BE2C (cell line): ENCODE results near the gene PKIG.

Experiments
- DNase-seq: peaks from one replicate; pipeline ENCODE4 v3.0.0-alpha.2; 2020
- H3K27me3 ChIP-seq: fragments of 250-450 bp; sonication (Bioruptor Pico); 2 replicates; pipeline ENCODE4 v1.5.1; 2020; ENCODE audit warnings: mild to moderate bottlenecking
- H3K36me3 ChIP-seq: fragments of 250-450 bp; sonication (Bioruptor Pico); 2 replicates; pipeline ENCODE4 v1.5.1; 2020; ENCODE audit warnings: mild to moderate bottlenecking
- H3K4me1 ChIP-seq: fragments of 250-450 bp; sonication (Bioruptor Pico); 2 replicates; pipeline ENCODE4 v1.5.1; 2020
- H3K4me3 ChIP-seq: 2 replicates; pipeline ENCODE4 v1.5.1; 2011; ENCODE audit warnings: low read depth, low read length
- H3K9me3 ChIP-seq: fragments of 250-450 bp; sonication (Bioruptor Pico); 2 replicates; pipeline ENCODE4 v1.5.1; 2020
- TF ChIP-seq, protein P1 (sequence below): IDR thresholded peaks from 2 replicates; pipeline ENCODE4 v1.5.1; 2012; ENCODE audit warnings: mild to moderate bottlenecking, low read depth, low read length

PKIG gene

DNA sequence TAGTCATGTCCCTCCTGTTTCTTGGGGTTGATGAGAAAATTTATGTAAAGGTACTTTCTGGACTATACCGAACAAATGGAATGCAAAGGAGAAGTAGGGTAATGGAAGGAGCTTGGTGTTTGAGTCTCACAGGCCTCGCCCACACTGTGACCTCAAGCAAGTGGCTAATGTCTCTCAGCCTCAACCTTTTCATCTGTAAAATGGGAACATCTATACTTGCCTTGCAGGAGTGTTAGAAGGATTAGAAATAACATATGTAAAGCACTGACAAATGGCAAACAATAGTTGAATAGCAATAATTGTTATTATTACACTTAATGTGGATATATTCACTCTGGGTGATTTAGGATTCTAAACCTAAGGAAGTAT, 8.9 kb upstream of the PKIG start:
- H3K4me3 ChIP-seq, result no peak overlapping the region
- H3K36me3 ChIP-seq, result no peaks in the 10 kb centered on the region
- H3K9me3 ChIP-seq, result no peaks in the 10 kb centered on the region
- DNase-seq, result no peak
- H3K27me3 ChIP-seq, result no peaks in the 10 kb centered on the region
- TF ChIP-seq, protein P1, sequence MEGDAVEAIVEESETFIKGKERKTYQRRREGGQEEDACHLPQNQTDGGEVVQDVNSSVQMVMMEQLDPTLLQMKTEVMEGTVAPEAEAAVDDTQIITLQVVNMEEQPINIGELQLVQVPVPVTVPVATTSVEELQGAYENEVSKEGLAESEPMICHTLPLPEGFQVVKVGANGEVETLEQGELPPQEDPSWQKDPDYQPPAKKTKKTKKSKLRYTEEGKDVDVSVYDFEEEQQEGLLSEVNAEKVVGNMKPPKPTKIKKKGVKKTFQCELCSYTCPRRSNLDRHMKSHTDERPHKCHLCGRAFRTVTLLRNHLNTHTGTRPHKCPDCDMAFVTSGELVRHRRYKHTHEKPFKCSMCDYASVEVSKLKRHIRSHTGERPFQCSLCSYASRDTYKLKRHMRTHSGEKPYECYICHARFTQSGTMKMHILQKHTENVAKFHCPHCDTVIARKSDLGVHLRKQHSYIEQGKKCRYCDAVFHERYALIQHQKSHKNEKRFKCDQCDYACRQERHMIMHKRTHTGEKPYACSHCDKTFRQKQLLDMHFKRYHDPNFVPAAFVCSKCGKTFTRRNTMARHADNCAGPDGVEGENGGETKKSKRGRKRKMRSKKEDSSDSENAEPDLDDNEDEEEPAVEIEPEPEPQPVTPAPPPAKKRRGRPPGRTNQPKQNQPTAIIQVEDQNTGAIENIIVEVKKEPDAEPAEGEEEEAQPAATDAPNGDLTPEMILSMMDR, result no peak
- no peaks in the 10 kb centered on the region for H3K4me1 ChIP-seq

DNA sequence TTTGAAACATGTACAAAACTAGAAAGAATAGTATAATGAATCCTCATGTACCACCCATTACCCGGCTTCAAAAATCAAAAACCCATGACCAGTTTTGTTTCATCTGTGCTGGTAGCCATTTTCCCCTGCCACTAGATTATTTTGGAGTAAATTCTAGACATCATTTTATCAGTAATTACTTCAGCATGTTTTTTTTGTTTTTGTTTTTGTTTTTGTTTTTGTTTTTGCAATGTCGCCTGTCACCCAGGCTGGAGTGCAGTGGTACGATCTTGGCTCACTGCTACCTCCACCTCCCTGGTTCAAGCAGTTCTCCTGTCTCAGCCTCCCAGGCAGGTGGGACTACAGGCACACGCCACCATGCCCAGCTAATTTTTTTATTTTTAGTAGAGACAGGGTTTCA, 8.0 kb upstream of the PKIG start:
- DNase-seq, result no peak
- Histone ChIP-seq H3K4me3 (no peak overlapping the region), H3K4me1 (no peaks in the 10 kb centered on the region), H3K36me3 (no peaks in the 10 kb centered on the region), H3K27me3 (no peaks in the 10 kb centered on the region), H3K9me3 (no peaks in the 10 kb centered on the region)
- TF ChIP-seq, protein P1, result no peak

DNA sequence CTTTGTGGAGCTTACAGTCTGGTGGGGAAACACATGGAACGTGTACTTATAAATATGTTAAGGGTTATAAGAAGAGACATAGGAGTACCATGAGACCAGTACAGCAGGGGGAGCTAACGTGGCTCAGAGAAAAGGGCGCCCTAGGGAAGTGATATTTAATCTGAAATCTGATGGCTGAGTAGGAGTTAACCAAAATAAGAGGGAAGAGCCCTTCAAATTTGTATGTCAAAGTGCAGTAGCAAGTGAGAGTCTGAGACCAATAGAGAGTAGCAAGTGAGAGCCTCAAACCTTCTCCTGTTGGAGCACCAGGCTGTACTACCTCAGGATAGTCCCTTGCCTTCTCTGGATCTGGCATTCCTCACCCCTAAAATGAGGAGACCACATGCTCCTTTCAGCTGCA, 6.1 kb upstream of the PKIG start:
- Histone ChIP-seq H3K4me3 (no peak overlapping the region), H3K36me3 (no peaks in the 10 kb centered on the region), H3K9me3 (no peaks in the 10 kb centered on the region), H3K4me1 (no peaks in the 10 kb centered on the region), H3K27me3 (no peaks in the 10 kb centered on the region)
- DNase-seq, result no peak
- TF ChIP-seq, protein P1, result peak; percentile 18; the same call in 1 of the 2 replicates

DNA sequence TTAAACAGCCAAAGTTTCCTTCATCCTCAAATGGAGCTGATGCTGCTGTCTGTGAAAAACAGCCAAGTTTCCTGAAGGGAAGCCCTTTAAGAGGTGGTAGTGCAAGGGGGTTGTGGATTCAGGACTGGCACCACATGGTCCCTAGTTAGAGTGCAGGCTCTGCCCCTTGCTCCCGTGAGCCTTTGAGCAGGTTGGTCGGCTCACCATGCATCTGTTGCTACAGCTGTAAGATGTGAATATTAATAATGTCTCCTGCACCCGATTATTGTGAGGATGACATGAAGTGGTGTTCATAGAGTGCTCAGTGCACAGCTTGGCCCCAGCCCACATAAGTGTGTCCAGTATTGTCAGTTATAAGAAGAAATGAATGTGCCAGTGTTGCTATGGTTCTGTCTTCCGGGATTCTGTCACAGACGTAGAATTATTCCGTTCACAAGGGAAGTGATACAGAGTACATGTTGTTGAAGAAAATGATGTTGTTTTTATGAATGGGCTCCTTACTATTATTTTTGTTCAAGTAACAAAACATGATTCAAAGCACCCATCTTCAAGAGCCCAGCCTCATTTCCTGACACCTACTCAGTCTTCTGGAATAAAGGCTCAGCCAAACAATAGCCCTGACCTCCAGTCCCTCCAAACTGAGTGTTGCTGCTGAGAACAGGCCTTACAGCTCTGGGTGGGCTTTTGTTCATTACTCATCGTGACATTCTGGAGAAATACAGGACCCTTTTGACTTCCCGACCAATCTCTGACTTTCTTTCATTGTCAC, 2.9 kb upstream of the PKIG start:
- no peaks in the 10 kb centered on the region for H3K36me3 ChIP-seq
- TF ChIP-seq, protein P1, result no peak
- H3K27me3 ChIP-seq, result no peaks in the 10 kb centered on the region
- DNase-seq, result no peak
- H3K9me3 ChIP-seq, result no peaks in the 10 kb centered on the region
- no peak overlapping the region for H3K4me3 ChIP-seq
- H3K4me1 ChIP-seq, result no peaks in the 10 kb centered on the region; the same call in 1 of the 2 replicates

DNA sequence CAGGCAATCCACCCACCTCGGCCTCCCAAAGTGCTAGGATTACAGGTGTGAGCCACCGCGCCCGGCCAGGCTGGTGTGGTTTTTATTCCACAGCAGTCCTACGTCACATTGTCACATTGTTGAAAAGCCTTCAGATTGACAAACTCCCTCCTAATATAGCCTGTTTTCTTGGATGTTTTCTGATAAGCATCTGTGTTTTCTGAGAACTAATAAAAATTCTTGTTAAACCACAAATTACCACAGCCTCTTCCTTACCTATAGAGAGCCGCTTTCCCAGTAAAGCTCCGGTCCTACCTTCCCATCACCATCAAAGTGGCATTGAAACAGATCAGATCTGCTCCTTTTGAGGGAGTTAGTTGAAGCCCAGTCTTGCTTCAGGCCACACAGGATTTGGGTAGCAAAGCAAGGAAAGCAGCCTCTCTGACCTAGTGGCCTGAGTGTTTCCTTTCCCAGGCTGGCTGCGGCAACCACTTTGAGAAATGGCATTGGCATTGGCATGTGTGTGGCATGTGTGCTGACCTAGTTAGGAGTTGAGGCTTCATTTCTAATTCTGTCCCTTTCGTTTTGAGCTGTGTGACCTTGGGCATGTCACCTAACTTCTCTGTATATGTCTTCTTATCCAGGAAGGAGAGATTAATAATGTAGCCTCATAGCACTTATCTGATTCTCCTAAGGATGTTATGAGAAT, 1.7 kb upstream of the PKIG start:
- TF ChIP-seq, protein P1, result no peak
- Histone ChIP-seq H3K4me1 (no peaks in the 10 kb centered on the region; the same call in 1 of the 2 replicates), H3K9me3 (no peaks in the 10 kb centered on the region), H3K36me3 (no peaks in the 10 kb centered on the region), H3K4me3 (no peak overlapping the region), H3K27me3 (no peaks in the 10 kb centered on the region)
- DNase-seq, result no peak

DNA sequence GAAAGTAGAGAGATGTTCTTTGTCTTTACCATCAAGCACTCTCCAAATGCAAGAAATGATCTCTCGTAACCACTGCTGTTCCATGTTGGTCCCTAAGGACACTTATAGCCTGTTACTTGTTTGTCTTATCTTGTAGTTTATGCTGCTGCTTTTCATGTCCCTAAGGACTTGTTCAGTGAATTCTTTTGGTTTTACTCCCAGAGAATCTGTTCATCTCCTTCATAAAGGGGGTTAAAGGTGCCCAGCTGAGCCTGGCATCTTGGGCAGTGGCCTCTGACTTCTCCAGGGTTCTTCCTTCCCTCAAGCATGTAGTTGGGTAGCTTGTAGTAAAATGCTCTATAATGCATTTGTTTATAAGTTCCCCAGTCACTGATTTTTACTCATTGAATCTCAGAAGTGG, 864 bp upstream of the PKIG start:
- Histone ChIP-seq H3K4me1 (no peaks in the 10 kb centered on the region; the same call in 1 of the 2 replicates), H3K27me3 (no peaks in the 10 kb centered on the region), H3K36me3 (no peaks in the 10 kb centered on the region), H3K9me3 (no peaks in the 10 kb centered on the region), H3K4me3 (no peak overlapping the region)
- no peak for DNase-seq
- TF ChIP-seq, protein P1, result no peak
